Neuron (in vitro differentiated cells): Measurements from ENCODE around the gene DOCK3.
"Not testable (repeated sequence)": the region's sequence is repeated elsewhere in the genome, so short reads cannot be mapped to it uniquely, and the experiment has no call there.

Experiments
- H2AFZ ChIP-seq: one replicate; pipeline ENCODE4 v1.6.1; 2013; ENCODE audit warnings: low read depth, mild to moderate bottlenecking, inconsistent platforms, low read length, moderate library complexity
- H3K27me3 ChIP-seq: one replicate; pipeline ENCODE4 v1.6.1; 2013; ENCODE audit warnings: low read length; ENCODE audit not compliant: insufficient read depth
- H3K36me3 ChIP-seq: one replicate; pipeline ENCODE4 v1.6.1; 2013; ENCODE audit warnings: low read length; ENCODE audit not compliant: insufficient read depth
- H3K4me1 ChIP-seq: one replicate; pipeline ENCODE4 v1.6.1; 2013; ENCODE audit warnings: low read length; ENCODE audit not compliant: insufficient read depth
- H3K4me3 ChIP-seq: 2 replicates; pipeline ENCODE4 v1.5.1; 2013; ENCODE audit warnings: mild to moderate bottlenecking, low read length, moderate library complexity
- H3K9me3 ChIP-seq: one replicate; pipeline ENCODE4 v1.6.1; 2013; ENCODE audit warnings: low read length

The DOCK3 gene

GRCh38 chr3:50978586-50978985, 303.9 kb downstream of the DOCK3 start:
- not testable (repeated sequence) for H3K4me3 ChIP-seq, H3K27me3 ChIP-seq, H2AFZ ChIP-seq, H3K36me3 ChIP-seq, H3K9me3 ChIP-seq, H3K4me1 ChIP-seq

- Histone ChIP-seq H3K27me3 (no peaks in the 10 kb centered on the region), H3K4me1 (no peaks in the 10 kb centered on the region), H3K4me3 (no peak overlapping the region), H3K36me3 (no peaks in the 10 kb centered on the region), H2AFZ (no peak overlapping the region), H3K9me3 (no peaks in the 10 kb centered on the region)
These were observed 304.4 kb downstream of the DOCK3 start for GRCh38 chr3:50978991-50979667.

GRCh38 chr3:50982540-50983325, 308.0 kb downstream of the DOCK3 start:
- Histone ChIP-seq H3K36me3 (no peaks in the 10 kb centered on the region), H2AFZ (no peak overlapping the region), H3K9me3 (no peaks in the 10 kb centered on the region), H3K27me3 (no peaks in the 10 kb centered on the region), H3K4me1 (peaks cover 9% of the 10 kb centered on the region), H3K4me3 (no peak overlapping the region)

- no peak overlapping the region for H3K4me3 ChIP-seq
- H3K36me3 ChIP-seq = no peaks in the 10 kb centered on the region
- no peaks in the 10 kb centered on the region for H3K27me3 ChIP-seq
- H3K9me3 ChIP-seq = no peaks in the 10 kb centered on the region
- H2AFZ ChIP-seq = no peak overlapping the region
- H3K4me1 ChIP-seq = peaks cover 9% of the 10 kb centered on the region
These were observed 309.2 kb downstream of the DOCK3 start for GRCh38 chr3:50983887-50984286.

- H3K4me3 ChIP-seq = no peak overlapping the region
- no peaks in the 10 kb centered on the region for H3K27me3 ChIP-seq
- H3K4me1 ChIP-seq = peaks cover 9% of the 10 kb centered on the region
- no peaks in the 10 kb centered on the region for H3K36me3 ChIP-seq
- no peak overlapping the region for H2AFZ ChIP-seq
- peaks cover 2% of the 10 kb centered on the region for H3K9me3 ChIP-seq
These were observed 311.2 kb downstream of the DOCK3 start for GRCh38 chr3:50985893-50986292.

GRCh38 chr3:50986726-50987125, 312.0 kb downstream of the DOCK3 start:
- Histone ChIP-seq H3K9me3 (peaks cover 2% of the 10 kb centered on the region), H3K4me3 (no peak overlapping the region), H3K4me1 (peaks cover 9% of the 10 kb centered on the region), H3K36me3 (no peaks in the 10 kb centered on the region), H2AFZ (no peak overlapping the region), H3K27me3 (no peaks in the 10 kb centered on the region)

- H2AFZ ChIP-seq = no peak overlapping the region
- H3K4me1 ChIP-seq = peaks cover 2% of the 10 kb centered on the region
These were observed 319.8 kb downstream of the DOCK3 start for GRCh38 chr3:50994537-50994936.

GRCh38 chr3:50995085-50995824, 320.5 kb downstream of the DOCK3 start:
- H3K4me3 ChIP-seq = no peak overlapping the region

More at GRCh38 chr3:50994537-50994936, 319.8 kb downstream of the DOCK3 start:
- H3K36me3 ChIP-seq = no peaks in the 10 kb centered on the region
- peaks cover 2% of the 10 kb centered on the region for H3K9me3 ChIP-seq
- no peak overlapping the region for H3K4me3 ChIP-seq
- no peaks in the 10 kb centered on the region for H3K27me3 ChIP-seq

GRCh38 chr3:51002495-51002894, 327.8 kb downstream of the DOCK3 start:
- no peaks in the 10 kb centered on the region for H3K4me1 ChIP-seq
- no peak overlapping the region for H3K4me3 ChIP-seq
- no peaks in the 10 kb centered on the region for H3K36me3 ChIP-seq
- no peaks in the 10 kb centered on the region for H3K9me3 ChIP-seq
- H2AFZ ChIP-seq = no peak overlapping the region
- H3K27me3 ChIP-seq = no peaks in the 10 kb centered on the region

More at GRCh38 chr3:50995085-50995824, 320.5 kb downstream of the DOCK3 start:
- H3K27me3 ChIP-seq = no peaks in the 10 kb centered on the region
- H3K36me3 ChIP-seq = no peaks in the 10 kb centered on the region
- peaks cover 2% of the 10 kb centered on the region for H3K4me1 ChIP-seq
- no peak overlapping the region for H2AFZ ChIP-seq
- peaks cover 2% of the 10 kb centered on the region for H3K9me3 ChIP-seq

- H3K27me3 ChIP-seq = no peaks in the 10 kb centered on the region
- H3K4me3 ChIP-seq = no peak overlapping the region
- H3K4me1 ChIP-seq = no peaks in the 10 kb centered on the region
- no peaks in the 10 kb centered on the region for H3K36me3 ChIP-seq
- H3K9me3 ChIP-seq = no peaks in the 10 kb centered on the region
- no peak overlapping the region for H2AFZ ChIP-seq
These were observed 329.5 kb downstream of the DOCK3 start for GRCh38 chr3:51004235-51004634.

GRCh38 chr3:51024121-51024520, 349.4 kb downstream of the DOCK3 start:
- Histone ChIP-seq H3K36me3 (no peaks in the 10 kb centered on the region), H3K9me3 (no peaks in the 10 kb centered on the region), H3K4me1 (no peaks in the 10 kb centered on the region), H3K4me3 (no peak overlapping the region), H2AFZ (no peak overlapping the region), H3K27me3 (no peaks in the 10 kb centered on the region)

- Histone ChIP-seq H2AFZ (no peak overlapping the region), H3K27me3 (no peaks in the 10 kb centered on the region), H3K4me3 (no peak overlapping the region), H3K36me3 (no peaks in the 10 kb centered on the region), H3K9me3 (no peaks in the 10 kb centered on the region), H3K4me1 (no peaks in the 10 kb centered on the region)
These were observed 350.3 kb downstream of the DOCK3 start for GRCh38 chr3:51024765-51025632.
